GM21360 (cell line): Measurements from ENCODE around the gene MGST3.
A peak's percentile ranks its signal among the peaks of the same experiment; 100 is the strongest.
"Not testable (repeated sequence)": the region's sequence is repeated elsewhere in the genome, so short reads cannot be mapped to it uniquely, and the experiment has no call there.

Experiments
- ATAC-seq: cut with Tn5 transposase; IDR thresholded peaks from one replicate; pipeline ENCODE4 v1.9.1; 2021; ENCODE audit warnings: mild to moderate bottlenecking, moderate library complexity; ENCODE audit not compliant: unreplicated experiment

Gene MGST3

DNA sequence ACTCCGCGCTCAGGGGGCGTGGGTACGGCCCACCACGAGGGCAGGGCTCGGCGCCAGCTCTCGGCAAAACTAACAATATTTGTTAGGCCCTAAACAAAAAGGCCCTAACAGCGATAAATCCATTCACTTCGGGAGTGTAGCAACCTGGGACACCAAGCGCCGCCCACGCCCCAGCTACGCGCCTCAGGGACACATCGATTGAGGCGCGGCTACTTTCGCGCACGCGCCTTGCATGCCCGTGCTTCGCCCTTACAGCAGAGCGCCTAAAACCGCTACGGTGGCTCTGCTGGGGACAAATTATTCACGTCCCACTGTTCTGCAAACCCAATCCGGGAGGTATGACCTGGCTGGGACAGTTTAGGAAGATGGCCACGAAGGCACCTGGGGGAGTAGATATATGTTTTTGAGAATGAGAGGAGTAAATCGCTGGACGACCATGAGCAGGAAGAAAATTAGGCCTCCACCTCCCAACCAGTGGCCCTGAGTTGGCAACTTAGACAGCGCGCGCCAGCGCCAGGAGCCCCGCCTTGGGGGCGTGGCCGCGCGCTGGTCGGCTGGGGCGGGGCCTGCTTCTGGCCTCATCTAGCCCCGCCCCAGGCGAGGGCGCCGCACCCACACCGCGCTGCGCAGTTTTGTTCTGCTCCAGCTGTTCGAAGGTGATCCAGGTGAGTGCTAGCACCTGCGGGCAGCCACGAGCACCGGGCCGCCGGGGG, at the start of gene MGST3:
Gene MGST3 (plus strand): TSS at position 606 of the 713 bp plus-strand sequence. CDS start 18,614 bp downstream, outside the sequence.
- peak; percentile 83 for ATAC-seq

- no peak for ATAC-seq
Measured at GRCh38 chr1:165581926-165582325, 49.1 kb upstream of the MGST3 start.

DNA sequence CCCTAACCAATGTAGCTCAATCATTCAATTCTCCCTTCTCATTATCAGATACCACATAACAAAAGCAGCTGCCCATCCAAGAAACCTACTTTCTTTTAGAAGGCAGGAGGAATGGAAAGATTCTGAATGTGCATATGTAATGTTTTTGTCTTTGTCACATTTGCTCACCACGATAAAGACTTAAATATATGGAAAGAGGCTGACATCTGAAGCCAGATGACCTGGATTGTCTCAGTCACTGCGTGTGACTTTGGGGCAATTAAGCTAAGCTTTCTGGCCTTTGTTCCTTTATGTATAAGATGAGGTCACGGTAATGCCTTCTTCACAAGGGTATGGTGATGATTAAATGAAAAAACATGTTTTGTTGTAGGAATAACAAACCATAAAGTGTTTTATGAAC, 44.6 kb upstream of the MGST3 start:
- no peak for ATAC-seq

GRCh38 chr1:165591391-165591790, 39.6 kb upstream of the MGST3 start:
- ATAC-seq = not testable (repeated sequence)

DNA sequence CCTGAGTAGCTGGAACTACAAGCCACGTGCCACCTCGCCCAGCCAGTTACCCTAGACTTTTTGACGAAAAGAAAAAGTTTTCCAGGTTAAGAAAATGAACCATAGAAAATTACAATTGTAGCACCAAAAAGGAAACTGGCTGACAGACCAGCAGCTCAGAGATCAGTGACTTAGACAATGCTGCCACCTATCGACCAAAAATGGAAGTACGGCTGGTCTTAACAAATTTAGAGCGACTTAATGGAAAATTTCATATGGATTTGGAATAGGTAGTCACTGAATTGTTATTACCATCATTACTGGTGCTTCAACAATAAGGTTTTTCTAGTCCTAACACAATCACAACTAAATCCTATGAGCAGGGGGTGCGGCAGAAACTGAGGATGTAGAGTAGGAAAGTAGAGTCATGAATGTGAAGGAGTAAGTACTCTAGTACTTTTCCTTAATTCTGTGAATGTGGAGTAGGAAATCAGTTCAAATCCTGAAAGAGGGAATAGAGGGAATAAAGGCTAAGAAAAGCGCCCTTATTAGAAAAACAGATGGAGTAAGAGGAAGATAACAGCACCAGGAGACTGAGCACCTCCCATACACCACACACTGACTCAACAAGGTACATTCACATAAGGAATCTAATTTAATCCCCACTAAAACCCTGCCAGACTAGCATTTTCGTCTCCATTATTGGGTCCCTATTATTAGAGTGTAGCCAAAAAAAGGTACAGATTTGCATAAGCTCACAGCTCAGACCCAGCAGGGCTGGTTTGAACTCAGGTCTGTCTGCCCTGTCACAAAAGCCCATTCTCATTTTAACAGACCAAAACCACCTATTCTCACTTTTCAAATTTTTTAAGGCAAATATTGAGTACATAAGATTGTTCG, 37.9 kb upstream of the MGST3 start:
- ATAC-seq = peak; percentile 34

GRCh38 chr1:165595246-165595938, 35.6 kb upstream of the MGST3 start:
- no peak for ATAC-seq

GRCh38 chr1:165597883-165598675, 33.0 kb upstream of the MGST3 start:
- peak; percentile 97 for ATAC-seq

- no peak for ATAC-seq
Measured at GRCh38 chr1:165598676-165599059, 32.4 kb upstream of the MGST3 start.

DNA sequence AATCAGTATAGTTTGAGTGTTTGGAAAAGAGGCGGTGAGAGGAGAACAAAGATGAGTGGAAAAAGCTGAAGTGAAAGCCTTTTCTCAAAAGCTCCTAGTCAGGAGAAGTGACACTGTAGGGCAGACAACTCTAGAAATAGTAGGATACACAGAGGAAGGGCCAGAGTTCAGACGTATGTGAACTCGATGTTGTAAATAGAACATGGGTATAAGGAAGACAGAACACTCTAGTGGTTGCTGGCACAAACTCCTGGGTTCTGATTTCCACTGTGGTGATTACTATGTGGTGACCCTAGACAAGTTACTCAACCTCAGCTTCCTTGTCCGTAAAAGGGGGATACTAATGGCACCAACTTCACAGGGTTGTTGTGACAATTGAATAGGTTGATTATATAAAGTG, 30.2 kb upstream of the MGST3 start:
- ATAC-seq = no peak

DNA sequence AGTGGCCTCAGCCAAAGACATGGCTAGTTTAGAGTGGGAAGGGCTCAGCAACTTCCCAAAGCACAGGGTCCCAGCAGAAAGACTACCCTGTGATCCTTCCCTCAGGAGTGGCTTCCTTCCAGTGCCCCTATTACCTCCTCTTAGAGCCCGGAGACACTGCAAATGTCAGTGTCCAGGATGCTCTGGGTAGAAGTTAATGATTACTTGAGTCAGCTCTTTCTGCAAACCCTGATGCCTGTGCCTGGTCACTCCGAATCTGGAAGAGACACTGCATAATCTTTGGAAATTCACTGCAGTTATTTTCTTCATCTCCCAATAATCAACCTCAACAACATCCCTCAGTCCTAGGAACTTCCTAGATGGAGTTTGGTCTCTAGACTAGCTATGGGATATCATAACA, 27.2 kb upstream of the MGST3 start:
- ATAC-seq = no peak

GRCh38 chr1:165605246-165605645, 25.8 kb upstream of the MGST3 start:
- ATAC-seq = no peak

GRCh38 chr1:165606676-165607075, 24.4 kb upstream of the MGST3 start:
- not testable (repeated sequence) for ATAC-seq

DNA sequence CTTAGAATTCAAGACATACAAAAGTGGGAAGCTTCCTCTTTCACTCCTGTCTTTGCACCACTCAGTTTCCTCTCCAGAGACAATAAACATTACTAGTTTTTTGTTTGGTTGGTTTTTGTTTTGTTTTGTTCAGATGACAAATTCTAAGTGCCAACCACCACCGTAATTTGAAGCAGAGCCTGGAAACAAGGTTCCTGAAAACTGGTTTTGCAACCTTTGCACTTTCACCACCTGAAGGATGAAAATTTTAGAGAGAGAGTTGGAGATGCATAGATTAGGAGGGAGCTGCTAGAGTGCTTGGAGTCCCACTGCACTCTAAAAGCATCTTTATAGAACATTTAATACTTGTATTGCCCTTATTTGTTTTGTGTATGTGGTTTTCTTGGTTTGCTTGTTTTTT, 20.2 kb upstream of the MGST3 start:
- ATAC-seq = no peak

GRCh38 chr1:165612062-165612461, 19.0 kb upstream of the MGST3 start:
- ATAC-seq = no peak

DNA sequence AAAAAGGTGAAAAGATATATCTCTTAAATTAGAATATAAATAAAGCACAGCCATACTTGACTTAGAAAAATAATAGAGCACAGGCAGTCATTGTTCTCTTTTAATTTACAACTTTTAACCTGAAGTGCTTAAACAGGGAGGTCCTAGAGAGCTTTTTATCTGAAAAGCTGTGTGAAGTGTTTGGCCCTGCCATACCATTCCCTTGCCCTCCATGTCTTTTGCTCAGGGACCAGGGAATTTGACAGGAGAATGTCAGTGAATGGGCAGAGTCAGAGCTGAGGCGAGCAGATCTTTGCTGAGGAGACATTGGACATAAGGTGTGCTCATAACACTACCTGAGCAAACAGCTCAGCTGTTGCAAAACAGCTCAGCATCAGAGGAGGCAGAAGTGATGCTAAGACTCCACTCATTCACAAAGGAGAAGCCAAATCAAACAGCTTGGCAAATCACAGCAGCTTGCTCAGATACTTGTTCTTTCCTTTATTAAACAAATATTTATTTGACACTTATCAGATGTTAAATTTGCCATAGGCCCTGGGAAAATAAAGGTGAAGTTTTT, 14.9 kb upstream of the MGST3 start:
- ATAC-seq = no peak

- no peak for ATAC-seq
Measured at GRCh38 chr1:165616987-165617546, 14.0 kb upstream of the MGST3 start.

DNA sequence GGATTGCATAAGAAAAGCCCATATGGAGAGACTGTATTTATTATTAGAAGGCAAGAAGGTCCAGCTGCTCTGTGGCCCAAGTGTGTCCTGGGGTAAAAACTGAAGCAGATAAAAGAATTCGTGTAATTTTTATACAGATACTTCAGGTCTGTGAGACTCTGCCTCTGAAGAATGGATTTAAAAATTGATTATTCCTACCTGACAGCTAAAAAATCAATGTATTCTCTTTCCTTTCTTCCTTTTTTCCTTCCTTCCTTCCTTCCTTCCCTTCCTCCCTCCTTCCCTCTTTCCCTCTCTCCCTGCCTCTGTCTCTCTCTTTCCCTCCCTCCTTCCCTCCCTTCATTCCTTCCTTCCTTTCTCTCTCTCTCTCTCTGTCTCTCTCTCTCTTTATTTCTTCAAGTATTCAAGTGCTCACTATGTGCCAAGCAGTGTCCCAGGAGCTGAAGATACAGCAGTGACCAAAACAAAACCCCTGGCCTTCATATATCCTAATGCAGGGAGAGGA, 11.3 kb upstream of the MGST3 start:
- ATAC-seq = no peak

DNA sequence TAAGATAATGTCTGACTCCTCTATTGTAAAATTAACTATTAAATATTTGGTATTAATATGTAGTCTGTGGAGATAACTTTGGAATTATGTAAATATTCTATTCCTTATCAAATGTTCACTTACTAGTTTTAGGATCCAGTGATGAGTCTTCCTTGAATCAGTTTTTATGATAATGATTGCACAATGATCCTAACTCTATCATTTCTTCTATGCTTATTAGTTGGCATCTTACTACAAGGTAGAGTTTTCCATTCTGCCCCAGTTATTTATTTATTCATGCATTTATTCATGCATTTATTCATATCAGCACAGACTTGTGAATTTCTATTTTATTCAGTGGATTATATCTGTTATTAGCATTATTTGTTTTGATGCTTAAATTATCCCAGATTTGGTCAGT, 7.4 kb upstream of the MGST3 start:
- no peak for ATAC-seq

- no peak for ATAC-seq
Measured at GRCh38 chr1:165624441-165624840, 6.6 kb upstream of the MGST3 start.
